ENCODE data around the gene AGAP3.

Gene AGAP3

DNA sequence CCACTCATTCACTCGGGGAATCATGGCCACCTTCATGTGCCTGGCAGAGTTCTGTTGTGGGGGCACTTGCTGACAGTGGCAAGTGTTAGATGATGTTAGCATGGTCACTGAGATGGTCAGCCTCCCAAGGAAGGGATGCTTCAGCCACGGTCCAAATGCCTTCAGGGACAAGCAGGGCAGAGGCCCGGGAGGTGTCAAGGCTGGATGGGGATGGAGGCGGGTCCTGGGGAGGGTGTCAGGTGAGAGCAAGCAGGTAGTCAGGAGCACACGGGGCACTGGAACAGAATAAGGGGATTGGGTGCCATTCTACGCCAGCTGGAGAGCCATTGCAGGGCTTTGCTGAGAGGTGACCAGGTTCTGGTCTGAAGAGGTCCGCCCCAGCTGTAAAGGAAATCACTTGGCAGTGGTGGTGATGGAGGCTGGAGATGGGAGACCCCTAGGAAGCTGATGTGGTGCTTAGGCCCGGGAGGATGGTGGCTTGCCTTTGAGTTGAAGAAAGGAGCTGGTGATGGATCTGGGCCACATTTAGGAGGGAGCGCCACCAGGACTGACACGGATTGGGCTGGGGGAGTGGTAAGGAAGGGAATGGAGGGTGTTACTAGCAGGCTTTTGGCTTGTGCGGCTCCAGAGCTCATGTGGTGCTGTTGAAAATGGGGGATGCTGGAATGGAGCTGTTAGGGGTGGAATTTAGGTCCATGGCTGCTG lies 24.1 kb downstream of the AGAP3 start:
- no peak for DNase-seq

DNA sequence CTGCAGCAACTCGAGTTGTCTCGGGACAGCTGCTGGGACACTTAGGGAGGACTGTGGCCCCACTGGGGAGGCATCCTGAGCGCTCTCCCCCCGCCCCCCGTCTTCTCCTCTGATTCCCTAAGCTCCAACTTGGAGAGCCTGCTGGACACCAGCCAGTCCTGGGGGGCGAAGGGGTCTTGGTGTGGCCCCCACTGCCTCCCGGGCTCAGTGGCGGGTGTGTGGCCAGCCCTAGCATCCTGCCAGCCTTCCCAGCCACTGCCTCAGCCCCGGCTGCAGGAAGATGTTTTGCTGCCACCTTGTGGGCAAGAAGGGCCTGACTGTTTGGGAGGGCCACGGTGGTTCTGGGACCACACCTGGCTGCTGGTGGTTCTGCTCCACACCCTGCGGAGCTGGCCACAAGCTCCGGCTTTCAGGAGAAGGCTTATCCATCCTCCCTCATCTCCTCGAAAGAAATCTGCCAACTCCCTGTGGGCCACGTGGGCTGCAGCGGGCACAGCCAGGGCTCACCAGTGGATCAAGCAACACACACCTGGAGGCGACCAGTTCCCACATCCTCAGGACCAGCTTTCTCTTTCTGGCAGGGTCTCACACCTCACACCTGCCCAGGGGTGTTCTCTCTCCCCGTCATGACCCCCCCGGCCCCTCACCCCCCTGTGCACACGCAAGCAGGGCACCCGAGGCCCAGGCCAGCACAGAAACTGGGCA lies 24.8 kb downstream of the AGAP3 start:
- DNase-seq = peak; percentile 82

DNA sequence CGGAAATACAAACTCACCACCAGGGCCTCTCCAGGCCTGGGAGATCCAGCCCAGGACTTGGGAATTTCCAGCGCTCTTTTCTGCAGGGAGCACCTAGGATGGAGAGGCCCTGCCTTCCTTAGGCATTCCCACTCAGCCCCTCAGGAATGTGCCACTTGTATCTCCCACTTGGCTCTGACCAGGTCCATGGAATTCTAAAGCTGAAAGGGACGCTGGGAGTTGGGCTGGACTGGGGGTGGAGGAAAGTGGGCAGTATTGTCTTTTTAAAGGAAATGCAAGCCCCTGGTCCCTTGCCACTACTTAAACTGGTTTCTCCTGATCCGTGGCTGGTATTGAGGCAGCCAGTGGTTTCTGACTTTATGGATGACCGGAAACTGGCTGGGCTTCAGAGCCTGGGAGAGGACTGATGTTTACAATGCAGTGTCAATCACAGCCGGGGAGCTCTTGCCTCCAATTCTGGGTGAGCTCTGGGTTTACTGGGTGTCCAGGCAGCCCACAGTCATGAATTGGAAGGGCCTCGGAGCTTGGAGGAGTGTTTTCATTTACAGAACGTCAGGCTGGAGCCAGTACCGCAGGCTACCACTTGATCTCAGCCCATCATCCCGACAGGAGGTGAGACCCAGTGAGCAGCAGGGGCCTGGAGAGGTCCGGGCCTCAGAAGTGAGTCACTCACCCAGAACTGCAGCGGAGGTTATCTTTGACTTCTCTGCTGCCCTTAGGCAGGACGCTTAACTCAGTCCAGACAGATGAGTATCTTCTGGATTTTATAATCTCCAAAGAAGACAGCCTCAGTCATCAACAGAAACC lies 27.3 kb downstream of the AGAP3 start:
- DNase-seq = no peak

DNA sequence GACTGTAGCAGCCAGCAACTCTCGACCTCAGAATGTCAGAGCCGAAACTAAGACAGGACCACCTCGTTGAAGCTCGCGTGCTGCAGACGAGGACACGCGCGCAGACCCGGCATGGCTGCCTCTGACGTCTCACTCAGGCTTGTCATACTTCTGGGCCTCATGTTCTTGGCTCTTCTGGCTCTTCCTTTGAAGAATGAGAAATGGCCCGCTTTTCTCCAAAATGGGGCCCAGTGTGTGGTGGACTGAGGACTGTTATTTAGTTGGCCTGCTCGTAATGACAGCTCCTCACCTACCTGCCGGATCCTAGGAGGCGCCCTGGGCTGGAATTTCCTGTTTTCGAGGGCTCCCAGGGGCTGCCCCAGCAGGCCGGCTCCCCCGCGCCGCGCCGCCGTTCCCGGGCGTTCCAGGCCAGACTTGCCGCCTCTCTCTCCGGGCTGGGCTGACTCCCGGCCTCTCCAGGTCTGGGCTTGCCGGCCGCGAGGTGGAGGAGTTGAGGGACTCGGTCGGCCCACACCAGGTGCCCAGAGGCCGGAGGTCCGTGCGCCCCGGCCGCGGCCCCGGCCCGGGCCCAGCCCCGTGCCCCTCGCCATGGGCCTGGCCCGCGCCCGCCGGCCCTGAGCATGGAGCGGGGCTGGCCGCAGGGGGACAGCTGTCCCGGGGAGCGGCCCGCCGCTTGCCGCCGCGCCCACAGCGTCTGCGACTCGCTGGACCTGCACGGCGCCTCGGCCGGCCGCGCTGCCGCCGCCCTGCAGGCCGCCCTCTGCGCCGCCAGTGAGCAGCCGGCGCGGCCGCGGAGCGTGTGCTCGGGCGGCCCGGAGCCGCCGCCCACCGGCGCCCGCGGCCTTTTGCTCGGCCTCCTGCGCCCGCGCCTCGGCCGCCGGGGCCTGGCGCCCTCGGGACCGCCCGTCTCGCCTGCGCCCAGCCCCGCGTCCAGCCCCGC lies 28.1 kb downstream of the AGAP3 start:
- no peak for DNase-seq

DNA sequence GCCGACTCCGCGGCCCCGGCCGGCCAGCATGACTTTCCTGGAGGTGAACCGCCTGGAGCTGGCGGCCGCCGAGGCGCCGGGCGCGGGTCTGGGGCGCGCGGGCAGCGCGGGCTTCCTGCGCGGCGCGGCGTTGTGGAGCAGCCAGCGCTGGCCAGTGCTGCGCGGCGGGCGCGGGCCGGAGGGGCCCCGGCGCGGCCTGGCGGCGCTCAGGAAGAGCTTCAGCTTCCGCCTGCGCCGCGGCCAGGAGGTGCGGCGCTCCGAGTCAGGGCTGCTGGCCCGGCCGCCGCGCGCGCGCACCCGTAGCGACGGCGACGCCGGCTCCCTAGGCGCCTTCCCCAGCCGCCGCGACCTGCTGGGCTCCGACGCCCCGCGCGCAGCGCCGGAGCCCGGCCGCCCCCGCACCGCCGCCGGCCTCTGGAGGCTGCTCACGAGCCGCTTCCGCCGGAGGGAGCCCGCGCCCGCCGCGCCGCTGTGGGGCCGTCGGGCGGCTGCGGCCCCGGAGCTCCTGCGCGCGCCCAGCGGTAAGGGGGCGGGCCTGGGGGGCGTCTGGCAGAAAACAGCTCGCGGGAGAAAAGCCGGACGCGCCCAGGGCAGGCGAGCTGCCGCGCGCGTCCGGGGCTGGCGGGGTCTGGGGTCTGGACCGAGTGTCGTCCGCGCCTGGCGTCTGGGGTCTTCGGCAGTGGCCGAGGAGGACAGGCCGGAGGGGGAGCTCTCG lies 29.0 kb downstream of the AGAP3 start:
- no peak for DNase-seq

DNA sequence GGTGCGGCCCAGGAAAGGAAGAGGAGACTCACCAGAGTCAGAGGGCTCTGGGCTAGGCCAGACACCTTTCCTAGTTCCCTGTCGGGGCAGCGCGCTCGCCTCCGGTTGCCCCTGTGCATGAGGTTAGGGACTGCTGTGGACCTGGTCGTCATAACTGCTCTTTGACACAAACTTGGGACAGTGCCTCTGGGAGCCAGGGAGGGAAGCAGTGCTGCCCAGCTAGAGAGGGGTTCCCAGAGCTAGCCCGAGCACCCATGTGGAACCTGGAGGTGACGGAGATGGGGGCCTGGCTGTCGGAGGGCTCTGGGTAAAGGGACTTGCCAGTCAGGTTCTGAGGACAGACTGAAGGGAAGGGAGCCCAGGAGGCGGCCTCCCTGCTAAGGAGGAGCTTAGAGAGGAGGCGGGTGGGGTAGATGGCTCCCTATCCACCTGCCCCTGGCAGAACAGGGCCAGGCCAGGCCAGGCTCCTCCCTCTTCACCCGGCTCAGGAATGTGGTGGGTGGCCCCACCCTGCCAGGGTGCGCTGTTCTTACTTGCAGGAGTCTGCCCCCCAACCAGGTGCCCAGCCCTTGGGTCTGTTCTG lies 29.7 kb downstream of the AGAP3 start:
- no peak for DNase-seq

DNA sequence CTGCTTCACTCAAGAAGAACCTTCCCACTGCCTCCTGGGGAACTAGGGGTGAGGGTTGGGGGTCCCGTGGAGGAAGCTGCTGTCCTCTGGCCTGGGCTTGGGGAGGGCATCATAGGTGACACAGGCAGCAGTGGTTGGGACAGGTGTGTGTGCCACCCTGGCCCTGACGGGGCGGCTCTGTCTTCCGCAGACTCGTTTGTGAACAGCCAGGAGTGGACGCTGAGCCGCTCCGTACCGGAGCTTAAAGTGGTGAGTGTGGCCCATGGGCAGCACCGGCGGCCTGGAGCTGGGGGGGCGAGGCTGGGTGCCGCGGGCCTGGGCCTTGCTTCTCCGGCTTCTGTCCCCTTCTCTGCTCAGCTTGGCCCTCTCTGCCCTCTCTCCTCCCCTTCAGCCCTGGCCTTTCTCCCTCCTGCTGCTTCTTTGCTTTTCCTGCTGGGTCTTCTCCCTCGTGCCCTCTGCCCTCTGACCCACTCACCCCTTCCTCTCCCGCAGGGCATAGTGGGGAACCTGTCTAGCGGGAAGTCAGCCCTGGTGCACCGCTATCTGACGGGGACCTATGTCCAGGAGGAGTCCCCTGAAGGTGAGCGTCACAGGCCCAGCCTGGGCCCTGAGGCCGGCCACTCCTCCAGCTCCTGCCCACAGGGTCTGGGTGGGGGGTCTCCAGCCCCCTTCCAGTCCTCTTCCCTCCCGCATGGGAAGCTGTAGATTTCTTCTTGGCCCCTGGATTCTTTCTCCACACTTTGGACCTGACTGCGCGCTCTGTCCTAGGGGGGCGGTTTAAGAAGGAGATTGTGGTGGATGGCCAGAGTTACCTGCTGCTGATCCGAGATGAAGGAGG lies 30.5 kb downstream of the AGAP3 start:
- DNase-seq = no peak

DNA sequence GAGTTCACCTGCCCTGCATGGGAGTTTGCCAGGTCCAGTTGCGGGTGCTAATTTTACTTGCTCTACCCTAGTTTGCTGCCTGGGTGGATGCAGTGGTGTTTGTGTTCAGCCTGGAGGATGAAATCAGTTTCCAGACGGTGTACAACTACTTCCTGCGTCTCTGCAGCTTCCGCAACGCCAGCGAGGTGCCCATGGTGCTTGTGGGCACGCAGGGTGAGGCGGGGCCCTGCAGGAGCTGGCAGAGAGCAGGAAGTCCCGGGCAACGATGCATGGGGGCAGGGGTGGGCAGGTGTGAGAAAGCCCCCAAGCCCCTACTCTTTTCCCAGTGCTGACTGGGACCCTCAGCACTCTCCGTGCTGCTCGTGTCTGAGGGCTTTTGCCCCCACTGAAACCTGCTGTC lies 31.3 kb downstream of the AGAP3 start:
- no peak for DNase-seq

DNA sequence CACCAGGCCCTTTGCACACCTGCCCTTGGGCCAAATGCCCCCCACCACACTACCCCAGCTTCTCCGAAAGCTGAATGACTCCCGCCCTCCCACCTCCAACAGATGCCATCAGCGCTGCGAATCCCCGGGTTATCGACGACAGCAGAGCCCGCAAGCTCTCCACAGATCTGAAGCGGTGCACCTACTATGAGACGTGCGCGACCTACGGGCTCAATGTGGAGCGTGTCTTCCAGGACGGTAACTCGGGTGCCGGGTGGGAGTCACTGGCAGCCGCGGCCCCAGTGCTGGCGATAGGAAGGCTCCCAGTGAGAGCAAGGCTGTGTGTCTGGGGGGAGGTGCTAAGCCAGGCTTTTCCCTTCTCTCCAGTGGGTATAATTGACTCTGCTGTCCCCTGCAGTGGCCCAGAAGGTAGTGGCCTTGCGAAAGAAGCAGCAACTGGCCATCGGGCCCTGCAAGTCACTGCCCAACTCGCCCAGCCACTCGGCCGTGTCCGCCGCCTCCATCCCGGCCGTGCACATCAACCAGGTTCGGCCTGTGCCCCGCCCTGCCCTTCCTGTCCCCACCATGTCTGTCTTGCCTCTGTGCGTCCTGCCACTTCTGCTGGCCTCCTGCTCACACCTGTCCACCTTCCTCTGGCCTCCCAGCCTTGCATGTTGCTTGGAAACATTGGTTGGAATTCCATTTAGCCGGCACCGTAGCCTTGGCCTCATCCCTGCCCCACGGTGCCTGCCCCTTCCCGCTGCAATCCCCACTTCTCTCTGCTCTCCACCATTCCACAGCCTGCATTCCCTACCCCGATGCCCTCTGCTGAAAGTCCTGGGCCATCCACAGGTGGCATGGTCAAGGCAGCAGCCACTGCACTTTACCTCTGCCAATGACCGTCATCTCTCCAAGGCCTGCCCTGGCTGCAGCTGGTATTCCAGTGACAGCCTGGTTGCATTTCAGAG lies 32.1 kb downstream of the AGAP3 start:
- DNase-seq = no peak

DNA sequence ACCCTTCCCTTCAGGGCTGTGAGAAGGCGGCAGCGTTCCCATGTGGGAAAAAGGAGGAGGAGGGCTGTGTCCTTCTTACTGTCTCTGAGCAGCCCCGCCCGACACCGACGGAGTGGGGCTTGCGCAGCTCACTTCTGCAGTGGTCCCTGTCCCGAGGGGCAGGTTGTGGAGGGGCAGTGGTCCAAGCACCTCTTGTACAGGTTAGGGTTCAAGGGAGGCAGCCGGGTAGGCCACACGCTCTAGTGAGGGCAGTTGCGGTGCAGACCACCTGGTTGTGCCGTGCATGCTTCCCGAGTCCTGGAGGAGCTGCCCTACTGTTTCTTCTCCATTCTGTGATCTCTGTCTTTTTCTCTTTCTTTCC lies 32.8 kb downstream of the AGAP3 start:
- no peak for DNase-seq

DNA sequence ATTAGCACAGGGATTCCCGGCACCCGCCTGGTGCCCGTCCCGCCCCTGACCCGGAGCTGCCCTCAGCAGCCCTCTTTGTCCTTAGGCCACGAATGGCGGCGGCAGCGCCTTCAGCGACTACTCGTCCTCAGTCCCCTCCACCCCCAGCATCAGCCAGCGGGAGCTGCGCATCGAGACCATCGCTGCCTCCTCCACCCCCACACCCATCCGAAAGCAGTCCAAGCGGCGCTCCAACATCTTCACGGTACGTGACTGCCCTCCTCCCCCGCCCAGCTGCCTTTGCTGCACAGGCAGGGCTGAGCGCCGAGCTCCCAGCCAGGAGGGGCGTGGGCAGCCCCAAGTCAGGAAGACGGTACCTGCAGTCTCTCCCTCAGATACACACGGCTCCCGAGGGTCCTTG lies 33.6 kb downstream of the AGAP3 start:
- no peak for DNase-seq

DNA sequence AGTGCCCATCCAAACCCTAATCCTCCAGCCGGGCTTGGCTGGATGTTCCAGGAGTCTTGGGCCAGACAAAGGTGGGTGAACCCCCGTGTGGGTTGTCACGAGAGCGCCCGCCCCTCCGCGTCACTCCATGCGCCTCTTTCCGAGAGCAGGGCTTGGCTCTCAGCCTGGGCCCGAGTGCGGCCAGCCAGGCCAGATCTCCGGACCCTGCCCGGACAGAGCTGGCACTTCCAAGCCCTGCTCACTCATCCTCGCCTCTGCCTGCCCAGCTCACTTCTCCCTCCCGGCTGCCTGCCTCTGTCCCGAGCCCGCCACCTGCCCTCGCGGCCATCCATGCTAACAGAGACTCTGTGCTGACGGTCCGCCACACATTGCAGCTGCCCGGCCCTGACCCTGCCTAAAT lies 34.6 kb downstream of the AGAP3 start:
- no peak for DNase-seq

DNA sequence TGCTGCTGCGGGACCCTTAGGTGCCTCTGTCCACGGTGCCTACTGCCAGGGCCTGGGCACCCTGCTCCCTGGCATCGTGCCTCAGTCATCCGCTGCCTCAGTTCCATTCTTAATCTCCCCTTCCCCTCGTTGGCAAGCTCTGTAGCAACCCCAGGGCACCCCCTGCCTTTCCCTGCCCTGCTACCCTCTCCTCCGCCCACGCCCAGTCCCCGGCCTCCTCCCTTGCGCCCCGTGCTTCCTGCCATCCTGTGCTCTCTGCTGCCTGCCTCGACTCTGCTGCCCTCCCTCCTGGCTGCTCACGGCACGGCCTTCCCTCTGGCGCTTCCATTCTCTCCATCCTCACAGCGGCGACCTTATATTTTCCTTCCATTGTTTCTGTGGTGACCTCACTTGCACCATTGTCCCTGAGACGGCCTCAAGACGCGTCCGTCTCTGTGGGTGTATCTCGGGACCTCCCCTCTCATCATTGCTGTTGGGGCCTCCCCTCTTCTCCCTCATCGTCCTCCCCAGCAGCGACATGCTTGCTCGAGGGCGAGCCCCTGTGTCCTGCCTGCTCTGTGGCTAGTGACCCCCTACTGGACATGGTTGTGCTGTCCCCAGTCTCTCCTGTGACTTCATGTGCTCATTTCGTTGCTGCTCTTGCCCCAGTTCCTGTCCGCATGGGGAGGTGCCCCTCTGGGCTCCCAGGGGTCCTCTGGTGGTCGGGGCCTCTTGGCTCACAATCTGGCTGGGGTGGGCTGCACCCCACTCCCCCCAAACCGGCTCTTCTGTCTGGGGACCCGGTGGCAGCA lies 35.3 kb downstream of the AGAP3 start:
- DNase-seq = no peak

DNA sequence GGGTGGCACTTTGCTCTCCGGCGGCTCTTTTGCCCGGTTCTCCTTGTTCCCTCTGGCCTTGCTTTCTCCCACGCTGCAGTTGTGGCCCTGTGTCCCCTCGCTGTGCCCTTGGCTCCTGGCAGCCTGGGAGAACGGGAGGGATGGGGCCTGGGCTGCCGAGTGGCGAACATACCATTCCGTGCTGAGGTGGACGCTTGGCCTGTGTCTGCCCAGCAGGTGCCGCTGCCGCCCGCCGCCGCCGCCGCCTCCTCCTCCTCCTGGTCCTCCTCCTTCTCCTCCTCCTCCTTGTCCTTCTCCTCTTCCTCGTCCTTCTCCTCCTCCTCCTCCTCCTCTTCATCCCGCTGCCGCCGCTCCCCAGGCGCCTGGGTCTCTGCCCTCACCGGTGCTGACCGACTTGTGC lies 36.0 kb downstream of the AGAP3 start:
- DNase-seq = peak; percentile 74

DNA sequence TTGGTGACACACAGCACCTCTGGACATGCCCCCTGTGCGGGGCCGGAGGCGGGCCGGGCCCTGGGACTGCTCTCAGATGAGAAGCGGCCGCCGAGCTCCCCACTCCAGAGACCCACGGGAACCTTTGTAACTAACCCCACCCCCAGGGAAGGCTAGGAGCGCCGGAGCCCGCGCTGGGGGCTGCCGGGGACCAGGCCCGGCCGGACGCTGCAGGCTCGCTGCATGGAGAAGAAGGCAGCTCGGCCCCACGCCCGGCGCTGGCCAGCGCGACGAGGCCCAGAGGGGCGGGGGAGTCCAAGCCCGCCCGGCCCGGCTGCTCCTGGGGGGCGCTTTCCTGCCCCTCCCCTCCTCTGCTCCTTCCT lies 36.5 kb downstream of the AGAP3 start:
- DNase-seq = no peak

DNA sequence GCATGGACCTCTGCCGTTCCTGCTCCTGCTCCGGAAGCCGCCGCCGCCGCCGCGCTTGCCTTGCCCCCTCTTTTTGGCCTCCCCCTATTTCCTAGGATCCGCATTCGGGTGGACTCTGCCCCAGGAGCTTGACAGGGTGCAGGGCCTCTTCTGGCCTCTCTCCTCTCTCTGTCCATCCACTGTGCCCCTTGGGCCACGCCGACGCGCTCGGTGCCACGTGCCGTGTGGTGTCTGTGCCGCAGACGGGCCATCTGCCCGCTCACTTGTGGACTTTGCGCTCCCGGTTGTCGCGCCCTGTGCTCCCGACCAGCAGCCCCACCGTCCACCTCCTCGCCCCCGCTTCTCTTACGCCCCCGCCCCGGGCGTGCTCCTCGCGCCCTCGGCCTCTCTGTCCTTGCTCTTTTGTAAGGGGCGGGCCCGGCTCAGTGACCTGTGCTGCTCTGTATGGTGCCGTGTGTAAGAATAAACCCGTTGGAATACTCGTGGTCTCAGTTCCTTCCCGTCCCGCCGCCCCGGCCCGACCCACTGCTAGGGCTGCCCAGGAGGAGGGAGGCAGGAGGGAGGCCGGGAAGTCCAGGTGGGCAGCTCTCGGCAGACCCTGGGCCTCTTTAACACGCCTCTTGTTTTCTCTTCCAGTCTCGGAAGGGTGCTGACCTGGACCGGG lies 37.0 kb downstream of the AGAP3 start:
- no peak for DNase-seq

DNA sequence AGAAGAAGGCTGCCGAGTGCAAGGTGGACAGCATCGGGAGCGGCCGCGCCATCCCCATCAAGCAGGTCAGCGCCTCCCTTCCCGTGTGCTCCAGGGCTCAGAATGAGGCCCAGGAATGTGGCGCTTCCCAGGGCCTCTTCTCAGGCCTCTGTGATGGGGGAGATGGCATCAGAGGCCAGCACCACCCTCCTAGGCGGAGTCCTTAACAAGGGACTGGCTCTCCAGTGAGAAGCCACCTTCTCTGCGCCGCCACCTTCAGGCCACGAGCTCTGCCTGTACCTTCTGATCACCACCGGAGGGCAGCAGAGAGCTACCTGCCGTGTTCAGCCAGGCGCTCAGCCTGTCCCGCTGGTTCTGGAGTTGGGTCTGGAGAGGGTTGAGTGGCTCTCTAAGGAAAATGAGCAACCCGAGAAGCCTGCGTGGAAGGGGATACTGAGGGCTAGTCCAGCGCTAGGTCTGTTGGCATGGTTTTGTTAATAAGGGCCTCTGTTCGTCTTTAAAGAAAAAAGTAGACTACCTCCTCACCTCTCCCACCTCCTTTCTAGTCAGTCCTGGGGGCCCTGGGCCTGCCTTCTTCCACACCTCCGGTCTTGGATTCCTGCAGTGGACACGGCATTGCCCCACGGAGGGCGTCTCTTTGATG lies 37.7 kb downstream of the AGAP3 start:
- DNase-seq = peak; percentile 90

DNA sequence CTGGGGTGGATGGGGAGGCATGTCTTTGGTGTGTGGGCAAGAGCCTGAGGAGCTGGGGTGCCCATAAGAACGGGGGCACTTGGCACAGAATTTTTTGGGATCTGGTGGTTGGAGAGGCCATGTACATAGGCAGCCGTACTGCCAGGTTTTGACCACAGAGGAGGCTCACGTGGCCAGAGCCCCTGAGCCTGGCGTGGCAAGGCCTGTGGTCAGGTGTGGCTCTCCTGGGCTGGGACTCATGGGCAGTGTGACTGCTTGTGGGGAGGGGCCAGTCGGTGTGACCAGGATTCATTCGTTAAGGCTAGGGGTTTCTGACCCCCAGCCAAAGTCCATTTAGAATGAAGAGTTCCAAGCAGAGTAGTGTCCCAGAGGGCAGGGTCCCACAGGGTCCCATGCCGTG lies 38.2 kb downstream of the AGAP3 start:
- DNase-seq = no peak

Measured in retina (tissue), 1 donor.